HepG2 (cell line): ENCODE measurements around the gene PPP1R1A. TPM values are rescaled to one million over a fixed set of nuclear protein-coding genes. Genes with fewer than 3 reads are reported as not detected.

ENCODE experiments used
- ATAC-seq: fragments of 200-7000 bp; cut with Tn5 transposase; 3 replicates; pipeline ENCODE4 v1.9.1; 2020; ENCODE audit warnings: mild to moderate bottlenecking, moderate library complexity
- BruUV-seq: library from RNA; stranded (reverse); fragments of 400-500 nt; replicated peaks from 2 replicates; lab custom pipeline; 2021; lab: Mats Ljungman, UMichigan
- CTCF ChIA-PET: fragments of 300-600 bp; formaldehyde crosslinking; extraction: SDS; loops from one replicate; lab custom pipeline; 2021; ENCODE audit warnings: low total read pairs, inconsistent platforms, low intra/inter-chr PET ratio; lab: Yijun Ruan, JAX
- POLR2A ChIA-PET: fragments of 350-600 bp; sonication (Branson Sonifier 250); formaldehyde crosslinking; loops from one replicate; lab custom pipeline; 2020; ENCODE audit warnings: antibody characterized with exemption, inconsistent platforms; lab: Yijun Ruan, JAX
- DNase-seq: peaks from one replicate; pipeline ENCODE4 v3.0.0-alpha.2; 2015; ENCODE audit warnings: low spot score
- FAIRE-seq: peaks from 3 replicates; lab custom pipeline; 2011; peaks lifted over from hg19 to GRCh38; lab: Jason Lieb, UNC
- H2AFZ ChIP-seq: one replicate; pipeline ENCODE4 v1.6.1; 2011; ENCODE audit warnings: low read length, inconsistent platforms
- H3K27ac ChIP-seq: fragments of 300-600 bp; 3 replicates; pipeline ENCODE4 v1.8.0; 2011; ENCODE audit warnings: mixed run types, mild to moderate bottlenecking, mixed read lengths, low read length, inconsistent platforms; ENCODE audit not compliant: insufficient read depth; ENCODE audit errors: extremely low read length
- H3K27me3 ChIP-seq, 2 experiments: fragments of 200-600 bp in 1 of 2; 2 replicates in 1 of 2; 3 replicates in 1 of 2; pipeline versions ENCODE4 v1.6.0 to v1.8.0; 2011; ENCODE audit warnings: low read length in 2 of 2, mild to moderate bottlenecking in 2 of 2, moderate library complexity in 2 of 2, inconsistent platforms in 1 of 2; ENCODE audit not compliant: insufficient read depth in 2 of 2, control insufficient read depth in 1 of 2
- H3K36me3 ChIP-seq, 2 experiments: fragments of 200-600 bp in 1 of 2; replicated peaks in 1 of 2; 2 replicates in 1 of 2; 3 replicates in 1 of 2; pipeline versions ENCODE4 v1.5.1 to v1.8.0; 2011; ENCODE audit warnings: low read length in 2 of 2, inconsistent platforms in 1 of 2; ENCODE audit not compliant: insufficient read depth in 2 of 2, control insufficient read depth in 1 of 2
- H3K4me1 ChIP-seq: 2 replicates; pipeline ENCODE4 v1.5.1; 2012; ENCODE audit warnings: low read length, inconsistent platforms; ENCODE audit not compliant: insufficient read depth
- H3K4me2 ChIP-seq: 2 replicates; pipeline ENCODE4 v1.6.0; 2011; ENCODE audit warnings: low read depth, low read length, inconsistent platforms
- H3K4me3 ChIP-seq, 3 experiments: fragments of 200-600 bp in 1 of 3; sonication (generic), shearing (Covaris generic) in 1 of 3; replicated peaks in 1 of 3; 2 replicates each; pipeline ENCODE4 v1.5.1; 2011 to 2016; ENCODE audit warnings: low read length in 3 of 3, inconsistent platforms in 2 of 3, low read depth in 2 of 3, mild to moderate bottlenecking in 2 of 3, control low read depth in 1 of 3, mixed read lengths in 1 of 3; ENCODE audit not compliant: insufficient read depth in 1 of 3
- H3K79me2 ChIP-seq: one replicate; pipeline ENCODE4 v1.6.1; 2011; ENCODE audit warnings: low read length, inconsistent platforms; ENCODE audit not compliant: insufficient read depth
- H3K9ac ChIP-seq: 2 replicates; pipeline ENCODE4 v1.6.0; 2011; ENCODE audit warnings: mild to moderate bottlenecking, low read depth, low read length, inconsistent platforms; ENCODE audit not compliant: insufficient read depth
- H3K9me3 ChIP-seq: 2 replicates; pipeline ENCODE4 v1.5.1; 2012; ENCODE audit warnings: mild to moderate bottlenecking, low read length
- H4K20me1 ChIP-seq: 2 replicates; pipeline ENCODE4 v1.6.0; 2011; ENCODE audit warnings: inconsistent platforms, mild to moderate bottlenecking, low read length, moderate library complexity; ENCODE audit not compliant: insufficient read depth
- AGO2 ChIP-seq: fragments of 200-400 bp; formaldehyde crosslinking; optimal IDR thresholded peaks from 2 replicates; pipeline ENCODE3; 2017; ENCODE audit warnings: mild to moderate bottlenecking, low read depth, low read length, moderate library complexity
- ARID2 ChIP-seq: sonication (generic); formaldehyde crosslinking; IDR thresholded peaks from 2 replicates; pipeline ENCODE4 v1.8.1; 2022; ENCODE audit warnings: mild to moderate bottlenecking, missing genetic modification reagents, borderline replicate concordance
- SP140L ChIP-seq: sonication (generic); formaldehyde crosslinking; IDR thresholded peaks from 2 replicates; pipeline ENCODE4 v1.4.0; 2020; ENCODE audit warnings: missing genetic modification reagents, borderline replicate concordance
- USF2 ChIP-seq, 2 experiments: sonication (generic) in 1 of 2; formaldehyde crosslinking in 1 of 2; IDR thresholded peaks; 2 replicates each; pipeline versions ENCODE4 v1.5.1 to v1.6.1; 2011 to 2020; ENCODE audit warnings: borderline replicate concordance in 1 of 2, low read depth in 1 of 2, low read length in 1 of 2, mild to moderate bottlenecking in 1 of 2, missing genetic modification reagents in 1 of 2, moderate library complexity in 1 of 2
- XRCC5 ChIP-seq: fragments of 200-400 bp; formaldehyde crosslinking; optimal IDR thresholded peaks from 2 replicates; pipeline ENCODE3; 2017; ENCODE audit warnings: mild to moderate bottlenecking, low read length
- ZFP41 ChIP-seq: sonication (generic); formaldehyde crosslinking; IDR thresholded peaks from 2 replicates; pipeline ENCODE4 v1.4.0; 2020; ENCODE audit warnings: mild to moderate bottlenecking, missing genetic modification reagents, borderline replicate concordance
- WGBS: methylation state at CpG from one replicate; pipeline ENCODE4 v1.1.6; 2017; ENCODE audit warnings: low lambda C conversion rate; 5-methylcytosine and 5-hydroxymethylcytosine counted together
- in situ Hi-C: cut with HindIII; loops from 2 replicates; pipeline ENCODE4 v1.10.0; 2017; ENCODE audit warnings: low pct_unique_long_range_greater_than_20kb; ENCODE audit not compliant: extremely low pct_ligation_motif_present
- intact Hi-C: fragments of 100-400 bp; cut with micrococcal nuclease; formaldehyde crosslinking; loops from one replicate; pipeline ENCODE4 v1.10.0; 2022; ENCODE audit not compliant: unreplicated experiment
- polyA plus RNA-seq, 8 experiments: library from polyadenylated mRNA; depleted of rRNA in 3 of 8; stranded (reverse) in 7 of 8; unstranded in 1 of 8; fragments of >200 nt; fragmentation: Illumina TruSeq in 4 of 8; extraction: Trizol in 4 of 8; gene quantifications; 2 replicates each; pipeline versions ENCODE4 v1.2.1 to v1.2.3, GENCODE V29; 2011 to 2016; ENCODE audit warnings: low read depth in 4 of 8, missing spikeins in 1 of 8, mixed read lengths in 1 of 8; ENCODE audit not compliant: insufficient read depth in 1 of 8
- total RNA-seq, 5 experiments: library from RNA; depleted of rRNA; stranded (reverse); fragments of >200 nt; fragmentation: Illumina TruSeq; extraction: Trizol; gene quantifications; 2 replicates each; pipeline ENCODE4 v1.2.3, GENCODE V29; 2016; ENCODE audit warnings: low read depth in 1 of 5

Gene PPP1R1A
- total and polyA plus RNA-seq, 2 of the 13 experiments (the other 11 are each of a cell fraction or from before 2014, with no cell fraction given), result 0.20 TPM; not detected in 1

DNA sequence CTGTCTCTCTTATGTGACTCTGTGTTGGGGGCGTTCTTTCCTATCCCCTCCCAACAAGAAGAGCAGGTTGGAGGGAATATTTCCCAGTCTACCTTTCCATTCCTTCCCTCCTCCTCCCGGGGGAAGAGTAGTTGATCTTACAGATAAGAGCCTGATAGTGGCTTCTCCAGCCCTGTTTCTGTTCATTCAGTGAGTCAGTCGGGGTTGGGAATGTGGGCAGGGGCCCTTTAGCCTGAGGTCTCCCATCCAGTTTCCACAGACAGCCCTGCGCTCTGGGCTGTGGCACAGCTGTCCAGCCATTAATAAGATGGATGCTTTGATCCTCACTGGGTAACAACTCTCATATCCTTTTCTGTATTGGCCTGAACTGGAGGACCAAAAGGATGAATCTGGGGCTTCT, 18.1 kb upstream of the PPP1R1A start:
- ATAC-seq, result no peak

More for the DNA sequence above, 18.1 kb upstream of the PPP1R1A start:
- H3K9ac ChIP-seq, result no peak overlapping the region
- BruUV-seq, result no TSS peak
- no peaks in the 10 kb centered on the region for H3K36me3 ChIP-seq
- no peaks in the 10 kb centered on the region for H3K4me1 ChIP-seq
- no peaks in the 10 kb centered on the region for H3K9me3 ChIP-seq
- in situ Hi-C loops, result no loop called here
- H3K27ac ChIP-seq, result no peak overlapping the region
- DNase-seq (no peak), FAIRE-seq (no peak)
- H3K27me3 ChIP-seq, result 0 out of 5 replicates have a peak, but pooled peaks cover 0 to 7% of the 10 kb centered on the region in 2 experiments
- POLR2A ChIA-PET, result no interaction called here
- WGBS, result 0% methylated on average over 1 of the region's 4 CpGs
- no peak overlapping the region for H3K4me2 ChIP-seq
- intact Hi-C loops, result no loop called here
- H3K4me3 ChIP-seq, result no peak overlapping the region
- H3K79me2 ChIP-seq, result no peaks in the 10 kb centered on the region
- no peak overlapping the region for H2AFZ ChIP-seq
- no peaks in the 10 kb centered on the region for H4K20me1 ChIP-seq
- CTCF ChIA-PET, result no interaction called here
- TF ChIP-seq AGO2, result no peak
- no peak for TF ChIP-seq USF2 (IDR thresholded peaks at IDR 0.05; ENCODE audit: low read depth, low read length)
- no peak for TF ChIP-seq USF2 (CRISPR knock-in tag; IDR thresholded peaks at IDR 0.05; ENCODE audit: borderline replicate concordance)
- TF ChIP-seq ARID2, result no peak
- TF ChIP-seq SP140L (CRISPR knock-in tag), result no peak
- no peak for TF ChIP-seq ZFP41 (CRISPR knock-in tag)
- TF ChIP-seq XRCC5, result no peak
